ENCODE data around the gene MDK. TPM values are rescaled to one million over a fixed set of nuclear protein-coding genes. Genes with fewer than 3 reads are reported as not detected.
A peak's percentile ranks its signal among the peaks of the same experiment; 100 is the strongest.

The MDK gene
- total RNA-seq, 3 donors from 2014 or later: 103 to 672 (median 193) TPM

DNA sequence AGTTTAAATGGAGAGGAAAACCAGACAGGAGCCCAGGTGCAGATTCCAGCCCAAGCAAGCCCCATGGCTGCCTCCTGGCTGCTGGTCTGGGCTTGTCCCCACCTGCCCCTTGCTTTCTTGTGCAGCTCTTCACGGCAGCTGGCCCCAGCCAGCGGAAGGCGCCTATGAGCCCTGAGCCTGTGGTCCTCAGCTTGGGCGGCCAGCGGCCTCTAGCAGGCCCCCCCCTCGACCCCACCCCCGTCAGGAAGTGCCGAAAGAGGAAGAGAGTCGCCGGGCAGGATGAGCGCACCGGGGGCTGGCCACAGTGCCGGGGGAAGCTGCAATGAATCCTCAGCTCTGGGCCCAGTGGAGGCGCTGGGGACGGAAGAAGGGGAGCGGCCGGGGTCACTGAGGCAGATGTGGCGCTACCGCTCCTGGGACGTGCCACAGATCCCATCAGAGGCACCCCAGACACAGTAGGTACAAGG, 36.3 kb upstream of the MDK start:
- Histone ChIP-seq H3K9me3 (no peaks in the 10 kb centered on the region), H3K4me3 (no peak overlapping the region), H3K36me3 (ENCODE audit: low read depth) (no peaks in the 10 kb centered on the region), H3K4me1 (ENCODE audit: low read depth) (peaks cover 14% of the 10 kb centered on the region)
- DNase-seq: peak; percentile 32 to 77 (median 61)
- no peak for ATAC-seq
- TF ChIP-seq, protein P1, sequence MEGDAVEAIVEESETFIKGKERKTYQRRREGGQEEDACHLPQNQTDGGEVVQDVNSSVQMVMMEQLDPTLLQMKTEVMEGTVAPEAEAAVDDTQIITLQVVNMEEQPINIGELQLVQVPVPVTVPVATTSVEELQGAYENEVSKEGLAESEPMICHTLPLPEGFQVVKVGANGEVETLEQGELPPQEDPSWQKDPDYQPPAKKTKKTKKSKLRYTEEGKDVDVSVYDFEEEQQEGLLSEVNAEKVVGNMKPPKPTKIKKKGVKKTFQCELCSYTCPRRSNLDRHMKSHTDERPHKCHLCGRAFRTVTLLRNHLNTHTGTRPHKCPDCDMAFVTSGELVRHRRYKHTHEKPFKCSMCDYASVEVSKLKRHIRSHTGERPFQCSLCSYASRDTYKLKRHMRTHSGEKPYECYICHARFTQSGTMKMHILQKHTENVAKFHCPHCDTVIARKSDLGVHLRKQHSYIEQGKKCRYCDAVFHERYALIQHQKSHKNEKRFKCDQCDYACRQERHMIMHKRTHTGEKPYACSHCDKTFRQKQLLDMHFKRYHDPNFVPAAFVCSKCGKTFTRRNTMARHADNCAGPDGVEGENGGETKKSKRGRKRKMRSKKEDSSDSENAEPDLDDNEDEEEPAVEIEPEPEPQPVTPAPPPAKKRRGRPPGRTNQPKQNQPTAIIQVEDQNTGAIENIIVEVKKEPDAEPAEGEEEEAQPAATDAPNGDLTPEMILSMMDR (IDR thresholded peaks at IDR 0.05): no peak
- intact Hi-C loops (cut with DNase I, micrococcal nuclease): no loop called here

DNA sequence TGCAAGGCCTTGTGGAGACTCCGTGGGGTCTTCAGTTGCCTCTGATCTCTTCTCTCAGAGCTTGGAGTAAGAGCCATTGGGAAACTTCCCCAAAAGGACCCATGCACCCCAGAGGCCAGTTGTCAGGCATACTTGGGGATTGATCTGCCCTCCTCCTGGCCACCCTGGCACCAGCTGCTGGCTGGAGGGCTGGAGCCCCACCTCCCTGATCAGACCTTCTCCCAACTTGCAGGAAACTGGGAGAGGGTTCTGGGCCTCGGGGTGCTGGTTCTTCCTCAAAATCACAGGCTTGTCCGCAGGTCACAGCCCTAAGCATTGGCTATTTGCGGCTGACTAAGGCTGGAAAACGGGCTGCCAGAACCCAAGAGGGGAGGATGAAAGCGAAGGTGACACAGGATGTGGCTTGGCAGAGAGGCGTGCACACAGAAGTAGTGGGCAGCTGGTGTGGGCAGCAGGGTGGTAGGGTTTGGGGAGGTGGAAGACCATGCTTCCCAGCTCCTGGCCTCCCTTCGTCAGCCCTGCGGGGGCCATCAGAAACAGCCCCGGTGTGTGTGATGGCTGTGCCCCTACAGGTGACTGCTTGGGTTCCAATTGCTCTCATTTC, 35.5 kb upstream of the MDK start:
- intact Hi-C loops (cut with DNase I, micrococcal nuclease): no loop called here

DNA sequence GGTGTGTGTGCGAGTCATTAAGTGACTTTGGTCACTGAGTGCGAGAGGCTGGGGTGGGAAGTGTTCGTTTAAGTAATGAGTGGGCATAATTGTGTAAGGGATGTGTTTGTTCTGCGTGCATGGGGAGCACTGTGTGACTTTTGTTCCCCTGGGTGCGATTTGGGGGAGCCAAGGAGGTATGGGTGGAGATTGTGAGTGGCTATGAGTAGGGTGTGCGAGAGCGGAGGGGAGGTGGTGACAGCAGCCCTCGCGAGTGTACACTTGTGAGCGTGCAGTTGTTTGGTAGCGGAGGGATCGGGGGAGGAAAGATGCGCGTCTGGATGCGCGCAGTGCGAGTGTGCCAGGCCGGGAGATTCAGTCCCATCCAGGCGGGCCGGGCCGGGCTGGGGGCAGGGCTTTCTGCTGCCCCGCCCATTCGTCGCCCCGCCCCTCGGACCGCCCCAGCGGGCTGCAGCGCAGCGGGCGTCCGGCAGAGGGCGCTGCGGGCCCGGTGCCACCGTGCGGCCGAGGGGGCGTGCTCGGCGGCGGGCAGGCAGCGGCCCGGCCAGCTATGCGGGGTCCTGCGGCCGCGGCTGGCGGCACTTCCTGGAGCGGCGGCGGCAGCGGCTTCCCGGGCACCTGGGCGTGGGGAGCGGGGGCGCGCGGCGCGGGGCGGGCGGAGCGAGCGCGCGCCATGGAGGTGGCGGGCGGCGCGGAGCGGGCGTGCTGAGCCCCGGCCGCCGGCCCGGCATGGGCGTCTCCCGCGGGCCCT, 34.4 kb upstream of the MDK start, which contains the start of gene DGKZ:
Gene DGKZ, plus strand, starts transcription at position 578 of the 751 bp plus-strand sequence. CDS start 197 bp downstream, outside the sequence.
- intact Hi-C loops (cut with DNase I, micrococcal nuclease): no loop called here

More for the DNA sequence above, 35.5 kb upstream of the MDK start:
- no peak overlapping the region for H3K4me3 ChIP-seq
- peaks cover 14% of the 10 kb centered on the region for H3K4me1 ChIP-seq (ENCODE audit: low read depth)
- TF ChIP-seq, protein P1 (IDR thresholded peaks at IDR 0.05): no peak
- ATAC-seq (no peak), DNase-seq (peak in 1 of 3 donors; percentile 50)
- H3K9me3 ChIP-seq: no peaks in the 10 kb centered on the region
- H3K36me3 ChIP-seq (ENCODE audit: low read depth): no peaks in the 10 kb centered on the region

DNA sequence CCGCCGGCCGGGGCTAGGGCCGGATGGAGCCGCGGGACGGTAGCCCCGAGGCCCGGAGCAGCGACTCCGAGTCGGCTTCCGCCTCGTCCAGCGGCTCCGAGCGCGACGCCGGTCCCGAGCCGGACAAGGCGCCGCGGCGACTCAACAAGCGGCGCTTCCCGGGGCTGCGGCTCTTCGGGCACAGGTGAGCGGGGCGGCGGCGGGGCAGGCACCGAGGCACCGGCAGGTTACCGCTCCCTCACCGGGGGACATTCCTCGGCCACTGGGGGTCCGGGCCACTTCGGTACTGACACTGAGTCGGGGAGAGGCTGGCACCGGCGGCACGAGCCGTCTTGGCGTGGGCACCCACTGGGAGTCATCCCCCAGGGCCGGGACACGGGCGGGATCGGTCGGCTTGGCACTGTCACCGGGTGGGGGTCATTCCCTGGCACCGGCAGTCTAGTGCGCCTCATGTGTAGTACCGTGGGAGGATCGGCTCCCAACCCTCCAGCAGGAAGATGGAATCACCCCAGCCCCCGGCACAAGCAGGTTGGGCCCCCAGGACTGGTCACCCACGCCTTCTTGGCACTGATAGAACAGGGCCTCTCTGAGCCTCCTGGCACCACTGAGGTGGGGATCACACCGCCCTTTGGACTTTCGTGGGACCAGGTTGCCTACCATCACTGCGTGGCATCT, 33.7 kb upstream of the MDK start:
- no peaks in the 10 kb centered on the region for H3K36me3 ChIP-seq (ENCODE audit: low read depth)
- ATAC-seq (peak; percentile 3), DNase-seq (peak; percentile 38 to 77 (median 67))
- H3K9me3 ChIP-seq: no peaks in the 10 kb centered on the region
- H3K4me1 ChIP-seq (ENCODE audit: low read depth): peaks cover 18% of the 10 kb centered on the region
- TF ChIP-seq, protein P1 (IDR thresholded peaks at IDR 0.05): no peak
- intact Hi-C loops (cut with DNase I, micrococcal nuclease): no loop called here
- H3K4me3 ChIP-seq: peak overlapping the region; percentile 63

More for the DNA sequence above, 34.4 kb upstream of the MDK start, which contains the start of gene DGKZ:
- H3K4me3 ChIP-seq: peak within 1 kb of the TSS; percentile 63
- H3K9me3 ChIP-seq: no peaks in the 10 kb centered on the region
- no peaks in the 10 kb centered on the region for H3K36me3 ChIP-seq (ENCODE audit: low read depth)
- ATAC-seq (peak; percentile 92), DNase-seq (peak; percentile 88 to 95 (median 93))
- peaks cover 18% of the 10 kb centered on the region for H3K4me1 ChIP-seq (ENCODE audit: low read depth)
- TF ChIP-seq, protein P1 (IDR thresholded peaks at IDR 0.05): peak; percentile 99

DNA sequence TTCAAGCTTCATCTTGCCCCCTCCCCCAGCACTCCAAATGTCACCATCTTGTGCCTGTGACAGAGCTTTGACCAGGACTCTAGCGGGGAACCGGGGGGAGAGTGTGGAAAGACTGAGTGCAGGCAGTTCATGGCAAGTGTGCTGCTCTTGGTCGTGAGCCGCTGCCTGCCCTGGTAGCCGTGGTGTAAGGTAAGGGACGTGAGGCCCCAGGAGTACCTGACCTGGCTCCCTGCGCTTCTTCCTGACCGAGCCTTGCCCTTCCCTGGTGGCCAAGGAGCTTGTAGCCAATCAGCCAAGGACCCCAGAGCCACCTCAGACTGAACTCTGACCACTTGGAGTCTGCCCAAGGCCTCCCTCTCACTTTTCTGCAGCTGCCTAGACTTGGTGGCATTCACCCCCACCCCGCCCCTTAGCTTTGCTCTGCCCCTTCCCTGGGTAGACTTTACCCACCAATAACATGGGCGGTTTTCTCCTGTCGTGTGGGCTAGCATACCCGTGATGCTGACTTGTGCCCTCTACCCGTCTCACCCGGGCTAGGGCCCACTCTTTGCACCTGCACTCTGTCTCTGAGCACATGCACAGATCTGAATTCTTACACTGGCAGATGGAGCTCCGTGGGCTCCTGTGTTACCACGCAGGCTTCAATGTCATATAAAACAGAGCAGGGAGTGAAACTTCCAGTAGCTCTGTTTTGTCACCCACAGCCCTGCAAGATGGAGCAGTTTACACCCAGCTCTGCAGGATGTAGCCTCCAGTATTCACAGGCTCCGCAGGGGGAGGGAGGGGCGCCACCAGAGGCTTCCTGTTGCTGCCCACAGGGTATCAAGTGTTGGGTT, 32.7 kb upstream of the MDK start:
- H3K9me3 ChIP-seq: no peaks in the 10 kb centered on the region
- no peaks in the 10 kb centered on the region for H3K36me3 ChIP-seq (ENCODE audit: low read depth)
- H3K4me3 ChIP-seq: no peak overlapping the region
- intact Hi-C loops (cut with DNase I, micrococcal nuclease): no loop called here
- H3K4me1 ChIP-seq (ENCODE audit: low read depth): peaks cover 18% of the 10 kb centered on the region
- DNase-seq (peak; percentile 48 to 81 (median 57)), ATAC-seq (peak; percentile 9)
- TF ChIP-seq, protein P1 (IDR thresholded peaks at IDR 0.05): no peak
